HEK293 (cell line): ENCODE results near the gene CDYL2.

Source experiments
- CTCF ChIA-PET: fragments of 350-600 bp; formaldehyde crosslinking; extraction: SDS; loops from one replicate; lab custom pipeline; 2021; ENCODE audit warnings: antibody characterized with exemption; lab: Yijun Ruan, JAX
- POLR2A ChIA-PET: fragments of 300-600 bp; formaldehyde crosslinking; extraction: SDS; loops from one replicate; lab custom pipeline; 2020; ENCODE audit warnings: antibody characterized with exemption, inconsistent platforms; lab: Yijun Ruan, JAX
- H3K27ac ChIP-seq: fragments of 200-500 bp; sonication (Bioruptor generic); 2 replicates; pipeline ENCODE4 v1.5.1; 2014; ENCODE audit warnings: low read depth, low read length, control low read depth, inconsistent platforms; ENCODE audit errors: extremely low read depth
- H3K36me3 ChIP-seq, 2 experiments: fragments of 200-500 bp in 1 of 2; sonication (Bioruptor generic) in 1 of 2; 1 replicate in 1 of 2; 2 replicates in 1 of 2; pipeline ENCODE4 v1.5.1; 2014 to 2017; ENCODE audit warnings: inconsistent platforms in 2 of 2, low read length in 2 of 2; ENCODE audit not compliant: control insufficient read depth in 2 of 2, insufficient read depth in 1 of 2
- H3K4me1 ChIP-seq: fragments of 200-500 bp; sonication (Bioruptor generic); 2 replicates; pipeline ENCODE4 v1.5.1; 2014; ENCODE audit warnings: mild to moderate bottlenecking, low read length, inconsistent platforms; ENCODE audit not compliant: control insufficient read depth, insufficient read depth
- H3K4me3 ChIP-seq: 2 replicates; pipeline ENCODE4 v1.5.1; 2011; ENCODE audit warnings: low read depth, mild to moderate bottlenecking, control low read depth, low read length, moderate library complexity
- H3K9me3 ChIP-seq: fragments of 200-500 bp; sonication (Bioruptor generic); 2 replicates; pipeline ENCODE4 v1.5.1; 2014; ENCODE audit warnings: low read depth, low read length, inconsistent platforms; ENCODE audit not compliant: control insufficient read depth, insufficient read depth
- ELK4 ChIP-seq: IDR thresholded peaks from 2 replicates; pipeline ENCODE4 v1.6.1; 2011; ENCODE audit warnings: mild to moderate bottlenecking, low read depth, low read length, borderline replicate concordance
- HOXA7 ChIP-seq: sonication (generic); formaldehyde crosslinking; IDR thresholded peaks from 2 replicates; pipeline ENCODE4 v1.8.1; 2022; ENCODE audit warnings: missing genetic modification reagents, borderline replicate concordance
- IKZF3 ChIP-seq: fragments of 450-650 bp; IDR thresholded peaks from 2 replicates; pipeline ENCODE4 v1.5.0; 2018; ENCODE audit warnings: missing biosample characterization, mild to moderate bottlenecking, missing genetic modification characterization, moderate library complexity
- KLF1 ChIP-seq: fragments of 450-650 bp; formaldehyde crosslinking; IDR thresholded peaks from 2 replicates; pipeline ENCODE4 v1.5.1; 2016; ENCODE audit warnings: missing biosample characterization, missing genetic modification characterization
- KLF9 ChIP-seq: fragments of 450-650 bp; formaldehyde crosslinking; IDR thresholded peaks from 2 replicates; pipeline ENCODE4 v1.5.1; 2016; ENCODE audit warnings: missing biosample characterization, missing genetic modification characterization, low read depth
- MZF1 ChIP-seq: fragments of 450-650 bp; formaldehyde crosslinking; IDR thresholded peaks from 2 replicates; pipeline ENCODE4 v1.5.1; 2017; ENCODE audit warnings: missing biosample characterization, missing genetic modification characterization, borderline replicate concordance
- SCRT1 ChIP-seq: fragments of 450-650 bp; formaldehyde crosslinking; IDR thresholded peaks from 2 replicates; pipeline ENCODE4 v1.5.1; 2016; ENCODE audit warnings: missing biosample characterization, missing genetic modification characterization, borderline replicate concordance
- SCRT2 ChIP-seq: fragments of 450-650 bp; formaldehyde crosslinking; IDR thresholded peaks from 2 replicates; pipeline ENCODE4 v1.5.1; 2016; ENCODE audit warnings: missing biosample characterization, missing genetic modification characterization
- YY2 ChIP-seq: fragments of 450-650 bp; formaldehyde crosslinking; IDR thresholded peaks from 2 replicates; pipeline ENCODE4 v1.5.1; 2016; ENCODE audit warnings: missing biosample characterization, missing genetic modification characterization
- ZBTB10 ChIP-seq: fragments of 450-650 bp; formaldehyde crosslinking; IDR thresholded peaks from 2 replicates; pipeline ENCODE4 v1.5.1; 2016; ENCODE audit warnings: missing biosample characterization, missing genetic modification characterization
- ZBTB48 ChIP-seq: fragments of 450-650 bp; formaldehyde crosslinking; IDR thresholded peaks from 2 replicates; pipeline ENCODE4 v1.5.1; 2016; ENCODE audit warnings: missing biosample characterization, missing genetic modification characterization
- ZFP69B ChIP-seq: fragments of 450-650 bp; formaldehyde crosslinking; IDR thresholded peaks from 2 replicates; pipeline ENCODE4 v1.5.1; 2016; ENCODE audit warnings: missing biosample characterization, missing genetic modification characterization
- ZNF133 ChIP-seq: fragments of 450-650 bp; formaldehyde crosslinking; IDR thresholded peaks from 2 replicates; pipeline ENCODE4 v1.5.1; 2016; ENCODE audit warnings: missing biosample characterization, missing genetic modification characterization
- ZNF175 ChIP-seq: fragments of 450-650 bp; formaldehyde crosslinking; IDR thresholded peaks from 2 replicates; pipeline ENCODE4 v1.5.1; 2016; ENCODE audit warnings: missing biosample characterization, missing genetic modification characterization
- ZNF239 ChIP-seq: fragments of 450-650 bp; formaldehyde crosslinking; IDR thresholded peaks from 2 replicates; pipeline ENCODE4 v1.5.1; 2016; ENCODE audit warnings: missing biosample characterization, missing genetic modification characterization
- ZNF26 ChIP-seq: fragments of 450-650 bp; formaldehyde crosslinking; IDR thresholded peaks from 2 replicates; pipeline ENCODE4 v1.5.1; 2016; ENCODE audit warnings: missing biosample characterization, missing genetic modification characterization
- ZNF280C ChIP-seq: fragments of 450-650 bp; formaldehyde crosslinking; IDR thresholded peaks from 2 replicates; pipeline ENCODE4 v1.5.1; 2016; ENCODE audit warnings: missing biosample characterization, missing genetic modification characterization
- ZNF311 ChIP-seq: fragments of 450-650 bp; formaldehyde crosslinking; IDR thresholded peaks from 2 replicates; pipeline ENCODE4 v1.5.1; 2017; ENCODE audit warnings: missing biosample characterization, missing genetic modification characterization, borderline replicate concordance
- ZNF394 ChIP-seq: fragments of 450-650 bp; formaldehyde crosslinking; IDR thresholded peaks from 2 replicates; pipeline ENCODE4 v1.5.1; 2016; ENCODE audit warnings: missing biosample characterization, missing genetic modification characterization, mild to moderate bottlenecking, moderate library complexity, borderline replicate concordance
- ZNF398 ChIP-seq: fragments of 450-650 bp; formaldehyde crosslinking; IDR thresholded peaks from 2 replicates; pipeline ENCODE4 v1.5.1; 2017; ENCODE audit warnings: missing biosample characterization, missing genetic modification characterization
- ZNF426 ChIP-seq: fragments of 450-650 bp; formaldehyde crosslinking; IDR thresholded peaks from 2 replicates; pipeline ENCODE4 v1.5.1; 2017; ENCODE audit warnings: missing biosample characterization, missing genetic modification characterization, mild to moderate bottlenecking, inconsistent platforms, moderate library complexity
- ZNF433 ChIP-seq: fragments of 450-650 bp; formaldehyde crosslinking; IDR thresholded peaks from 2 replicates; pipeline ENCODE4 v1.5.1; 2016; ENCODE audit warnings: missing biosample characterization, missing genetic modification characterization, low read depth
- ZNF629 ChIP-seq: fragments of 450-650 bp; formaldehyde crosslinking; IDR thresholded peaks from 2 replicates; pipeline ENCODE4 v1.5.1; 2017; ENCODE audit warnings: missing biosample characterization, missing genetic modification characterization
- ZSCAN23 ChIP-seq: fragments of 450-650 bp; formaldehyde crosslinking; IDR thresholded peaks from 2 replicates; pipeline ENCODE4 v1.5.1; 2016; ENCODE audit warnings: missing biosample characterization, missing genetic modification characterization
- ZXDB ChIP-seq: fragments of 450-650 bp; formaldehyde crosslinking; IDR thresholded peaks from 2 replicates; pipeline ENCODE4 v1.5.1; 2016; ENCODE audit warnings: missing biosample characterization, missing genetic modification characterization

Gene CDYL2

GRCh38 chr16:80570106-80570478, 234.3 kb downstream of the CDYL2 start (continued):
- TF ChIP-seq ZNF133 (no peak), YY2 (peak; percentile 9; the same call in 1 of the 2 replicates), ZNF433 (no peak), SCRT2 (peak; percentile 7; the same call in 1 of the 2 replicates), HOXA7 (CRISPR knock-in tag) (no peak), ZNF398 (tag by site-specific recombination) (no peak), ZNF311 (tag by site-specific recombination) (no peak)

- ChIA-PET POLR2A (no interaction called here), CTCF (no interaction called here)
- H3K9me3 ChIP-seq = no peaks in the 10 kb centered on the region
- no peak overlapping the region for H3K4me3 ChIP-seq
- H3K27ac ChIP-seq = peak overlapping the region; percentile 65; the same call in 1 of the 2 replicates
- H3K4me1 ChIP-seq = peaks cover 25% of the 10 kb centered on the region
- no peaks in the 10 kb centered on the region for H3K36me3 ChIP-seq
- TF ChIP-seq ZNF433 (no peak), KLF9 (tag by site-specific recombination) (peak; percentile 70), ZSCAN23 (tag by site-specific recombination) (0 out of 2 replicates have a peak, but pooled peaks have one; percentile 15), ZNF26 (tag by site-specific recombination) (no peak), MZF1 (tag by site-specific recombination) (peak; percentile 95), ZNF239 (no peak), YY2 (peak; percentile 5; the same call in 1 of the 2 replicates), ZFP69B (tag by site-specific recombination) (peak; percentile 51; the same call in 1 of the 2 replicates), IKZF3 (no peak), ZBTB10 (tag by site-specific recombination) (no peak), ZNF311 (tag by site-specific recombination) (no peak), ZNF280C (tag by site-specific recombination) (no peak), ZBTB48 (tag by site-specific recombination) (0 out of 2 replicates have a peak, but pooled peaks have one; percentile 68), ZNF426 (tag by site-specific recombination) (no peak), SCRT1 (tag by site-specific recombination) (peak; percentile 89; the same call in 1 of the 2 replicates), KLF1 (tag by site-specific recombination) (peak; percentile 88), ZNF629 (tag by site-specific recombination) (peak; percentile 69; the same call in 1 of the 2 replicates), ELK4 (no peak), ZNF175 (tag by site-specific recombination) (no peak), ZNF394 (tag by site-specific recombination) (peak; percentile 15; the same call in 1 of the 2 replicates), ZXDB (tag by site-specific recombination) (peak; percentile 74)
These were observed 234.8 kb downstream of the CDYL2 start for GRCh38 chr16:80569440-80570105.
